NCI-H2171 (cell line): ENCODE data around the gene DHH.

ENCODE experiments used
- DNase-seq: peaks from one replicate; lab custom pipeline; 2025; lab: John Stamatoyannopoulos, UW

DHH gene

GRCh38 chr12:49109641-49110463 lies 15.3 kb upstream of the DHH start:
- DNase-seq = no peak

- DNase-seq = no peak
Measured at GRCh38 chr12:49108958-49109404, 14.4 kb upstream of the DHH start.

GRCh38 chr12:49105504-49106084 lies 11.0 kb upstream of the DHH start:
- no peak for DNase-seq

GRCh38 chr12:49104822-49105221 lies 10.2 kb upstream of the DHH start:
- no peak for DNase-seq

- no peak for DNase-seq
Measured at GRCh38 chr12:49100380-49100779, 5.8 kb upstream of the DHH start.

- no peak for DNase-seq
Measured at GRCh38 chr12:49098703-49099102, 4.1 kb upstream of the DHH start.

GRCh38 chr12:49098035-49098451 lies 3.4 kb upstream of the DHH start:
- no peak for DNase-seq

- no peak for DNase-seq
Measured at GRCh38 chr12:49097381-49097780, 2.8 kb upstream of the DHH start.

- DNase-seq = no peak
Measured at GRCh38 chr12:49094975-49095365, 369 bp upstream of the DHH start.

- DNase-seq = no peak
Measured at GRCh38 chr12:49093792-49094159, 825 bp downstream of the DHH start.

GRCh38 chr12:49092816-49093406 lies 1.7 kb downstream of the DHH start:
- no peak for DNase-seq

- peak; percentile 14 for DNase-seq
Measured at GRCh38 chr12:49092086-49092815, 2.4 kb downstream of the DHH start.

GRCh38 chr12:49091836-49092085 lies 2.8 kb downstream of the DHH start:
- no peak for DNase-seq

GRCh38 chr12:49091056-49091835 lies 3.4 kb downstream of the DHH start:
- no peak for DNase-seq

GRCh38 chr12:49089821-49090773 lies 4.5 kb downstream of the DHH start:
- DNase-seq = no peak

- no peak for DNase-seq
Measured at GRCh38 chr12:49088932-49089330, 5.7 kb downstream of the DHH start.

GRCh38 chr12:49088150-49088931 lies 6.3 kb downstream of the DHH start:
- peak; percentile 87 for DNase-seq

- DNase-seq = no peak
Measured at GRCh38 chr12:49086116-49086515, 8.5 kb downstream of the DHH start.

- DNase-seq = no peak
Measured at GRCh38 chr12:49084438-49084837, 10.2 kb downstream of the DHH start.

GRCh38 chr12:49079793-49080192 lies 14.8 kb downstream of the DHH start:
- DNase-seq = no peak
